Measurements from ENCODE around the gene HOXA6. TPM values are rescaled to one million over a fixed set of nuclear protein-coding genes. Genes with fewer than 3 reads are reported as not detected.

HOXA6 gene
- polyA plus RNA-seq, 1 experiment = 0.77 TPM

- ChIA-PET POLR2A (no interaction called here), CTCF (interaction anchor here (0.6 to 1.2 kb wide), 2 partner anchors 12 to 70 kb away, joined by 5 to 6 read pairs; no protein-coding TSS in a partner anchor)
- no peak for TF ChIP-seq CTCF (IDR thresholded peaks at IDR 0.05; ENCODE audit: insufficient read depth, low read depth, low read length)
- H3K27me3 ChIP-seq (ENCODE audit: control insufficient read depth, insufficient read depth, low read length) = peaks cover 14% of the 10 kb centered on the region
- H3K36me3 ChIP-seq (ENCODE audit: control insufficient read depth, insufficient read depth, low read length) = peaks cover 2% of the 10 kb centered on the region; the same call in 1 of the 2 replicates
- no peak for DNase-seq (ENCODE audit: low read depth)
- no peak overlapping the region for H3K4me3 ChIP-seq (ENCODE audit: low read depth, low read length)
These were observed 33.4 kb downstream of the HOXA6 start for GRCh38 chr7:27113991-27114769.

- Histone ChIP-seq H3K36me3 (ENCODE audit: control insufficient read depth, insufficient read depth, low read length) (peaks cover 2% of the 10 kb centered on the region; the same call in 1 of the 2 replicates), H3K4me3 (ENCODE audit: low read depth, low read length) (no peak overlapping the region; the same call in 1 of the 2 replicates), H3K27me3 (ENCODE audit: control insufficient read depth, insufficient read depth, low read length) (peaks cover 14% of the 10 kb centered on the region)
- no peak for TF ChIP-seq CTCF (IDR thresholded peaks at IDR 0.05; ENCODE audit: insufficient read depth, low read depth, low read length)
- DNase-seq (ENCODE audit: low read depth) = no peak
- ChIA-PET POLR2A (no interaction called here), CTCF (no interaction called here)
These were observed 34.3 kb downstream of the HOXA6 start for GRCh38 chr7:27112955-27113949.

GRCh38 chr7:27112361-27112760 lies 35.2 kb downstream of the HOXA6 start:
- no peak overlapping the region for H3K4me3 ChIP-seq (ENCODE audit: low read depth, low read length)

GRCh38 chr7:27111751-27112277 lies 35.8 kb downstream of the HOXA6 start:
- DNase-seq (ENCODE audit: low read depth) = no peak
- POLR2A ChIA-PET = no interaction called here
- CTCF ChIA-PET = interaction anchor here (1.0 kb wide), 1 partner anchor 39 kb away, joined by 3 read pairs; no protein-coding TSS in a partner anchor
- no peak overlapping the region for H3K4me3 ChIP-seq (ENCODE audit: low read depth, low read length)
- no peak for TF ChIP-seq CTCF (IDR thresholded peaks at IDR 0.05; ENCODE audit: insufficient read depth, low read depth, low read length)
- H3K27me3 ChIP-seq (ENCODE audit: control insufficient read depth, insufficient read depth, low read length) = peaks cover 13% of the 10 kb centered on the region
- peaks cover 2% of the 10 kb centered on the region; the same call in 1 of the 2 replicates for H3K36me3 ChIP-seq (ENCODE audit: control insufficient read depth, insufficient read depth, low read length)

More at GRCh38 chr7:27112361-27112760, 35.2 kb downstream of the HOXA6 start:
- H3K36me3 ChIP-seq (ENCODE audit: control insufficient read depth, insufficient read depth, low read length) = peaks cover 2% of the 10 kb centered on the region; the same call in 1 of the 2 replicates
- DNase-seq (ENCODE audit: low read depth) = no peak
- TF ChIP-seq CTCF (IDR thresholded peaks at IDR 0.05; ENCODE audit: insufficient read depth, low read depth, low read length) = no peak
- POLR2A ChIA-PET = no interaction called here
- CTCF ChIA-PET = no interaction called here
- peaks cover 14% of the 10 kb centered on the region for H3K27me3 ChIP-seq (ENCODE audit: control insufficient read depth, insufficient read depth, low read length)

All from BJ (cell line).